GM19328 (cell line): Measurements from ENCODE around the gene CLDN11.

Source experiments
- ATAC-seq: cut with Tn5 transposase; IDR thresholded peaks from one replicate; pipeline ENCODE4 v1.9.1; 2021; ENCODE audit warnings: mild to moderate bottlenecking, moderate library complexity; ENCODE audit not compliant: unreplicated experiment

CLDN11 gene

GRCh38 chr3:170469151-170470062, 50.7 kb downstream of the CLDN11 start:
- ATAC-seq = no peak

GRCh38 chr3:170470063-170471016, 51.7 kb downstream of the CLDN11 start:
- ATAC-seq = no peak

GRCh38 chr3:170471149-170471548, 52.5 kb downstream of the CLDN11 start:
- ATAC-seq = no peak

- no peak for ATAC-seq
These were observed 54.7 kb downstream of the CLDN11 start for GRCh38 chr3:170473358-170473757.

GRCh38 chr3:170475092-170475685, 56.5 kb downstream of the CLDN11 start:
- ATAC-seq = no peak

GRCh38 chr3:170476291-170476690, 57.6 kb downstream of the CLDN11 start:
- no peak for ATAC-seq

- ATAC-seq = no peak
These were observed 58.7 kb downstream of the CLDN11 start for GRCh38 chr3:170477395-170477794.

- no peak for ATAC-seq
These were observed 61.4 kb downstream of the CLDN11 start for GRCh38 chr3:170480111-170480510.

GRCh38 chr3:170482199-170482598, 63.5 kb downstream of the CLDN11 start:
- ATAC-seq = no peak

- no peak for ATAC-seq
These were observed 65.0 kb downstream of the CLDN11 start for GRCh38 chr3:170483485-170484262.
